ENCODE data around the gene SEC14L5.

DNA sequence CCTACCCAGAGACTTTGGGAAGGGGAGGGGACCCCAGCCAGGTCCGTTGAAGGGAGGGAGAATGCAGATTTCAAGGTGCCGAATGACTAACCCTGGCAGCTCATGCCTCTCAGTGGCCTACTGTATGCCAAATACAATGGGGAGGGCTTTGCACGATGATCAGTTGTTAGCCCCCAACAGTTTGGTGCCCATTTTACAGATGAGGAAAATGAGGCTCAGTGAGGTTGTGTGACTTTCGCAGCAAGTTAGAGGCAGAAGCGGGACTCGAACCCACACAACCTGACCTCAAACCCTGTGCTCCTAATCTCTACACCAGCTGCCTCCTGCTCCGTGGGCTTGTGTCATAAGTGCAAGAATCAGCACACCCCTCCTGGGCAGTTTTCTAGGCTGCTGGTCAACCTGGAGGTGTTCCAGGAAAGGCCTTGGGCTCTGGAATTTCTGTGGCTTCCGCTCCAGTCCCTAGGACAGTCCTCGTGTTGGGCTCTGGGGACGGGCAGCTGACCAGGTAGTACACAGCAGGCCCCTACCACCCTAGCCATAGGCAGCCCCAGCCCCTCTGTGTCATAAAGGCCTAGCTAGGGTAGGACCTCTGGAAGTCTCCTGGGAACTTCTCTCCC is 87.5 kb downstream of the SEC14L5 start:
- TF ChIP-seq CREB1 (CRISPR knock-in tag; IDR thresholded peaks at IDR 0.05) (no peak), IRF2 (CRISPR knock-in tag; IDR thresholded peaks at IDR 0.05; ENCODE audit: borderline replicate concordance, low read depth) (no peak), ESRRA (CRISPR knock-in tag; IDR thresholded peaks at IDR 0.05; ENCODE audit: borderline replicate concordance) (no peak), CREM (CRISPR knock-in tag; IDR thresholded peaks at IDR 0.05) (no peak), CBFB (CRISPR knock-in tag; IDR thresholded peaks at IDR 0.05; ENCODE audit: low read depth) (no peak)
- TF ChIP-seq, protein P1, sequence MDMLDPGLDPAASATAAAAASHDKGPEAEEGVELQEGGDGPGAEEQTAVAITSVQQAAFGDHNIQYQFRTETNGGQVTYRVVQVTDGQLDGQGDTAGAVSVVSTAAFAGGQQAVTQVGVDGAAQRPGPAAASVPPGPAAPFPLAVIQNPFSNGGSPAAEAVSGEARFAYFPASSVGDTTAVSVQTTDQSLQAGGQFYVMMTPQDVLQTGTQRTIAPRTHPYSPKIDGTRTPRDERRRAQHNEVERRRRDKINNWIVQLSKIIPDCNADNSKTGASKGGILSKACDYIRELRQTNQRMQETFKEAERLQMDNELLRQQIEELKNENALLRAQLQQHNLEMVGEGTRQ (CRISPR knock-in tag; IDR thresholded peaks at IDR 0.05): no peak
- TF ChIP-seq, protein P2, sequence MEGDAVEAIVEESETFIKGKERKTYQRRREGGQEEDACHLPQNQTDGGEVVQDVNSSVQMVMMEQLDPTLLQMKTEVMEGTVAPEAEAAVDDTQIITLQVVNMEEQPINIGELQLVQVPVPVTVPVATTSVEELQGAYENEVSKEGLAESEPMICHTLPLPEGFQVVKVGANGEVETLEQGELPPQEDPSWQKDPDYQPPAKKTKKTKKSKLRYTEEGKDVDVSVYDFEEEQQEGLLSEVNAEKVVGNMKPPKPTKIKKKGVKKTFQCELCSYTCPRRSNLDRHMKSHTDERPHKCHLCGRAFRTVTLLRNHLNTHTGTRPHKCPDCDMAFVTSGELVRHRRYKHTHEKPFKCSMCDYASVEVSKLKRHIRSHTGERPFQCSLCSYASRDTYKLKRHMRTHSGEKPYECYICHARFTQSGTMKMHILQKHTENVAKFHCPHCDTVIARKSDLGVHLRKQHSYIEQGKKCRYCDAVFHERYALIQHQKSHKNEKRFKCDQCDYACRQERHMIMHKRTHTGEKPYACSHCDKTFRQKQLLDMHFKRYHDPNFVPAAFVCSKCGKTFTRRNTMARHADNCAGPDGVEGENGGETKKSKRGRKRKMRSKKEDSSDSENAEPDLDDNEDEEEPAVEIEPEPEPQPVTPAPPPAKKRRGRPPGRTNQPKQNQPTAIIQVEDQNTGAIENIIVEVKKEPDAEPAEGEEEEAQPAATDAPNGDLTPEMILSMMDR (IDR thresholded peaks at IDR 0.05): no peak
- TF ChIP-seq, protein P3, sequence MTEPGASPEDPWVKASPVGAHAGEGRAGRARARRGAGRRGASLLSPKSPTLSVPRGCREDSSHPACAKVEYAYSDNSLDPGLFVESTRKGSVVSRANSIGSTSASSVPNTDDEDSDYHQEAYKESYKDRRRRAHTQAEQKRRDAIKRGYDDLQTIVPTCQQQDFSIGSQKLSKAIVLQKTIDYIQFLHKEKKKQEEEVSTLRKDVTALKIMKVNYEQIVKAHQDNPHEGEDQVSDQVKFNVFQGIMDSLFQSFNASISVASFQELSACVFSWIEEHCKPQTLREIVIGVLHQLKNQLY (CRISPR knock-in tag; IDR thresholded peaks at IDR 0.05): no peak
- TF ChIP-seq, protein P4, sequence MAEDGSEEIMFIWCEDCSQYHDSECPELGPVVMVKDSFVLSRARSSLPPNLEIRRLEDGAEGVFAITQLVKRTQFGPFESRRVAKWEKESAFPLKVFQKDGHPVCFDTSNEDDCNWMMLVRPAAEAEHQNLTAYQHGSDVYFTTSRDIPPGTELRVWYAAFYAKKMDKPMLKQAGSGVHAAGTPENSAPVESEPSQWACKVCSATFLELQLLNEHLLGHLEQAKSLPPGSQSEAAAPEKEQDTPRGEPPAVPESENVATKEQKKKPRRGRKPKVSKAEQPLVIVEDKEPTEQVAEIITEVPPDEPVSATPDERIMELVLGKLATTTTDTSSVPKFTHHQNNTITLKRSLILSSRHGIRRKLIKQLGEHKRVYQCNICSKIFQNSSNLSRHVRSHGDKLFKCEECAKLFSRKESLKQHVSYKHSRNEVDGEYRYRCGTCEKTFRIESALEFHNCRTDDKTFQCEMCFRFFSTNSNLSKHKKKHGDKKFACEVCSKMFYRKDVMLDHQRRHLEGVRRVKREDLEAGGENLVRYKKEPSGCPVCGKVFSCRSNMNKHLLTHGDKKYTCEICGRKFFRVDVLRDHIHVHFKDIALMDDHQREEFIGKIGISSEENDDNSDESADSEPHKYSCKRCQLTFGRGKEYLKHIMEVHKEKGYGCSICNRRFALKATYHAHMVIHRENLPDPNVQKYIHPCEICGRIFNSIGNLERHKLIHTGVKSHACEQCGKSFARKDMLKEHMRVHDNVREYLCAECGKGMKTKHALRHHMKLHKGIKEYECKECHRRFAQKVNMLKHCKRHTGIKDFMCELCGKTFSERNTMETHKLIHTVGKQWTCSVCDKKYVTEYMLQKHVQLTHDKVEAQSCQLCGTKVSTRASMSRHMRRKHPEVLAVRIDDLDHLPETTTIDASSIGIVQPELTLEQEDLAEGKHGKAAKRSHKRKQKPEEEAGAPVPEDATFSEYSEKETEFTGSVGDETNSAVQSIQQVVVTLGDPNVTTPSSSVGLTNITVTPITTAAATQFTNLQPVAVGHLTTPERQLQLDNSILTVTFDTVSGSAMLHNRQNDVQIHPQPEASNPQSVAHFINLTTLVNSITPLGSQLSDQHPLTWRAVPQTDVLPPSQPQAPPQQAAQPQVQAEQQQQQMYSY (CRISPR knock-in tag; IDR thresholded peaks at IDR 0.05): no peak
- TF ChIP-seq, protein P5, sequence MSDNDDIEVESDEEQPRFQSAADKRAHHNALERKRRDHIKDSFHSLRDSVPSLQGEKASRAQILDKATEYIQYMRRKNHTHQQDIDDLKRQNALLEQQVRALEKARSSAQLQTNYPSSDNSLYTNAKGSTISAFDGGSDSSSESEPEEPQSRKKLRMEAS (CRISPR knock-in tag; IDR thresholded peaks at IDR 0.05): no peak
